ELF-1 (cell line): ENCODE results near the gene EEF1AKMT1.
"Not testable (repeated sequence)": the region's sequence is repeated elsewhere in the genome, so short reads cannot be mapped to it uniquely, and the experiment has no call there.

Experiments
- DNase-seq: peaks from one replicate; pipeline ENCODE4 v3.0.0-alpha.2; 2016; ENCODE audit warnings: low read depth, low spot score

EEF1AKMT1 gene

GRCh38 chr13:20700288-20700687, 73.5 kb downstream of the EEF1AKMT1 start:
- no peak for DNase-seq

- DNase-seq: no peak
Measured at GRCh38 chr13:20699715-20700114, 74.0 kb downstream of the EEF1AKMT1 start.

GRCh38 chr13:20696073-20696472, 77.7 kb downstream of the EEF1AKMT1 start:
- no peak for DNase-seq

DNA sequence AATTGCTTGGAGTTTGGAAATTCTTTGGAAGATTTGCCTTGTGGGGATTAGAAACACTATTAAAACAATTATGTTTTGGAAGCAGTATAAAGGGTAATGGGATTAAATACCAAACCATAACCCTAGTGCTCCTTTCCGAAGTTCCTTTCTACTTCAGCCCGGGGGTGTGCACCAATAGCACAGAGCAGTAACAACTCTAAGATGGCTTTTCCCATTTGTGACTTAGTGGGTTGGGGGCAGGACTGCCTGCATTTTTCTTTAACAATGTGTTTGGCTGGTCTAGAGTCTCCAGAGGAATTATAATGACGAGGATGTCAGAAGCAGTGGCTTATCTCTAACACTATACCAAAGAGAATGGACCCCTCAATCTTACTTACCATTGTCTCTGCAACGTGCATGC, 82.1 kb downstream of the EEF1AKMT1 start:
- DNase-seq: no peak

GRCh38 chr13:20689291-20689690, 84.5 kb downstream of the EEF1AKMT1 start:
- DNase-seq: no peak

DNA sequence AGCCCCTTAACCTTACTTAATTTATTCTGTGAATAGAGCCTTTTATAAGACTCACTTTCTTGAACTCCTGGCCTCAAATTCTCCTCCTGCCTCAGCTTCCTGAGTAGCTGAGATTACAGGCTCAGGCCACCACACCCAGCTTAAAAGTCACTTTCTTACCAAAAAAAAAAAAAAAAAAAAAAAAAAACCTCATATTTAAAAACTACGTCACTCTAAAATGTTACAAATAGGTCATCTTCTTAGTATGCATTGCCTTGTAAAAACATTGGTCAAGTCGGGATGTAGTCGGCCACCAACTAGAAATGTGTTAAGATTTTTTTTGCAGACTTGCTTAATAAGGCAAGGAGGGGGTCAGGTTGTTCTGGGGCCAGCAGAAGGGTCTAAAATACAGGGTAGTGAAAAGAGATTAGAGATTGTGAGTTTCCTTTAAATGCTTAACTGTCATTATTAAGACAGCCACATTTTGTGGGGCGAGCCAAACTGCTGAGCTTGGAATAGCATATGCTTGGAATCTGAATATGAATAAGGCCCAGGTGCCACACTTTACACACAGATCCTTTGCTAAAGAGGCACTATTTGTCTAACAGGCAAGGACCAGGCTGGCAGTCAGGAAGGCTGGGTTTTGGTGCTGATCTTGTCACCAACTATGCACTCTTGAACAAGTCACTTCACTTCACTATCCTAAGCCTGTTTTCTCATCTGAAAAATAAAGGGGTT, 86.7 kb downstream of the EEF1AKMT1 start:
- no peak for DNase-seq

GRCh38 chr13:20686167-20686566, 87.6 kb downstream of the EEF1AKMT1 start:
- no peak for DNase-seq

GRCh38 chr13:20685092-20685491, 88.7 kb downstream of the EEF1AKMT1 start:
- DNase-seq: no peak

DNA sequence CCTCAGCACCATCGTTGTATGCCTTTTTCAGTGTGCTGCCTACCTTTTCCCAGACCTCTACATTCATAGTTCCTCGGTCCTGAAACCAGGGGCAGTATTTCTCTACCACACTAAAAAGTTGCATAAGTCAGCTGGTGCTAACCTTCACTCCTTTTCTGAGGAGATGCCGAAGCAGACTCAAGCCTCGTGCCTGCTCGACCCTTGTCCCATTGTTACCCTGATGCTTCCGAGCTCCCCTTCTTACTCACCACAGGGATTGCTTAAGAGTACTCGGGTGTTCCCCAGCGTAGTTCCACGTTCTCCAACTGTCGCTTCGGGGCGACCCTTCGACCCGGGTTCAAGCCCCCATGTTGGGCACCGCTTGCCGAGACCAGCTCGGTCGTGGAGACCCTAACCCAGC, 89.2 kb downstream of the EEF1AKMT1 start:
- DNase-seq: no peak

- DNase-seq: no peak
Measured at GRCh38 chr13:20684041-20684440, 89.7 kb downstream of the EEF1AKMT1 start.

DNA sequence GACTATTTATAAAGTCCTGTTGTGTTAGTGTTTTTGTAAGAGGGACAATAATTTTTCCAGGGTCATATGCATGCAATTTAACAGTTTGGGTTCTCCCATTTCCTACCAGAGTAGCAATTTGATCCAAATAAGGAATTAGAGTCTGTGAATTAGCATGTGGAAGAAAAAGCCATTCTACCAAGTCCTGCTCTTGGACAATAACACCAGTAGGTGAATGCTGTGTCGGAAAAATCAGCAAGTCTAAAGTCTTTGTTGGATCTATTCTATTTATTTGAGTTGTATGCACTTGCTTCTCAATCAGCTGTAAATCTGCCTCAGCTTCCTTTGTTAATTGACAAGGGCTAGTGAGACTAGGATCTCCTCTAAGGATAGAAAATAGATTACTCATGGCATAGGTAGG, 91.7 kb downstream of the EEF1AKMT1 start:
- DNase-seq: no peak

GRCh38 chr13:20681481-20681880, 92.3 kb downstream of the EEF1AKMT1 start:
- not testable (repeated sequence) for DNase-seq

DNA sequence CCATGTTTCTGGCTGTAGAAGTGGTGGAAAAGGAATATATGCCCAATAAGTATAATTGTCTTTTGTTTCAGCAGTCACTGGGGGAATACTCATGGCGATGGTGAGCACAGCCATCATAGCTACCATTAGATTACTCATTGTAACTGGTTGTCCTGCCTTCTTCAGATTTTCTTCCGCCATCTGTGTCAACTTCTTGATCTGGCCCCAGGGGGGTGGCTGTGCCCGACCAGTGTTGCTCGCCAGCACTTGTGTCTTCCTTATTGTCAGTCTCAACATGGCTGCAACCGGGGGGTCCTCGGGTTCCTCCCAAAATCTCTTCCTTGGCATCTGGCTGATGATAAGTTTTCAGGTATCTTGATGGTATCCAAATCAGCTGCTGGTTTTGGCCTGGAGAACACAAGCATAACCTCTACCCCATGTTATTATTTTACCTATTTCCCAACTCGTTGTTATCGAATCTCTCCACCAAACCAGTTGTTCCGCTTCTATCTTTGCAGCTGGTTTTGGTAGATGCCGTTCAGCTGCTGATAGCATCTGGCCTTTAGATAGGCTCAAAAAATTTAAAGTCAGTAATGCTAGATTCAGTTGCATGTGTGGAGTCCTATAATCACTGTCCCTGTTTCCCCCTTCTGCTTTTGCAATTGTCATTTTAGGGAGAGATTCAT, 93.2 kb downstream of the EEF1AKMT1 start:
- no peak for DNase-seq

GRCh38 chr13:20679879-20680278, 93.9 kb downstream of the EEF1AKMT1 start:
- DNase-seq: no peak
